Stimulated activated CD4-positive, alpha-beta T cell treated with anti-CD3 and anti-CD28 coated beads, Interleukin-1b, Interleukin-23, amount 100 ng/mL, for 1 hour (primary cell): ENCODE results near the gene SOHLH1.

Experiments
- DNase-seq, 2 donors: peaks; one replicate each; pipeline ENCODE4 v3.0.0-alpha.2; 2020; ENCODE audit warnings: low read depth in 2 of 2

SOHLH1 gene

DNA sequence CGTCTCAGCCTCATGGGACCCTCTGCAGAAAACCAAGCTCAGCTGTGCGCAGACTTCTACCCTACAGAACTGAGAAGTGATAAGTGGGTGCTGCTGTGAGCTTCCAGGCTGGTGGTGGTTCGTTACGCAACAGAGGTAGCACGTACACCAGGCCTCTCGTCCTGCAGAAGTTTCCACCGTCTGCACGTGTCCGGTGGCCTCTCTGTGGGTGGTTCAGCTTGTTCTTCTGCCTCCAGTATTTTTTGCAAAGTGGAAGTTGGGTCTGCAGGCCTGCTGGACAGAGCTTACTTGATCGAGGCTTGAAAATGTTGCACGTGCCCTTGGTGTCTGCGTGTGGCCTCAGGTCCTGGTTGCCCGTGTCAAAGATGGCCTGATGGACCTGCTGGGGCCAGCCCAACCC is 30.2 kb upstream of the SOHLH1 start:
- no peak for DNase-seq

DNA sequence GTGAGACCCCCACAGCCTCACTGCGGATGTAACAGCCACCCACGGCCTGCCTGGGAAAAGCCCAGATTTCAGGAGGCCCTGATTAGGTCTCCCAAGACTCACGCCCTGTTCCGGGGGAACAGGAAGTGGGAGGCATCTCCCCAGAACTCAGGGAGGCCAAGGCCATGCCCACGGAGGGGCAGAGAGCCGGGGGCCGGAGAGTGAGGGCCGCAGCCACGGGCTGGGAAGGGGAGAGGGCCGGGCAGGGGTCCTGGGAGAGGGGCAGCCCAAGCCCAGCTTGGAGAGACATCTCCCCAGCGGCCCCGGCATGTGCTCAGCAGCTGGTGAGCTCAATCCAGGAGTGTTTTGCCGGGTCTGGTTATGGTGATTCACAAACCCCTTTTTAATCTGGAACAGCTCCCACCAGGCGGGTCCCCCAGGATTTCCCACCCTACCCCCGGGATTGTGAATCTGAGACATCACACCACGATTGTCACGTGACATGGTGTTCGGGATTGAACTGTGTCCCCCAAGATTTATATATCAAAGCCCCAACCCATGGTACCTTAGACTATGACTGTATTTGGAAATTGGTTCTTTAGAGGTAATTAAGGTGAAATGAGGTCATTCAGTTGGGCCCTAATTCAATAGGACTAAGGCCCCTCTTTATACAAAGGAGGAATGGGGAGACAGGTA is 29.3 kb upstream of the SOHLH1 start:
- no peak for DNase-seq

DNA sequence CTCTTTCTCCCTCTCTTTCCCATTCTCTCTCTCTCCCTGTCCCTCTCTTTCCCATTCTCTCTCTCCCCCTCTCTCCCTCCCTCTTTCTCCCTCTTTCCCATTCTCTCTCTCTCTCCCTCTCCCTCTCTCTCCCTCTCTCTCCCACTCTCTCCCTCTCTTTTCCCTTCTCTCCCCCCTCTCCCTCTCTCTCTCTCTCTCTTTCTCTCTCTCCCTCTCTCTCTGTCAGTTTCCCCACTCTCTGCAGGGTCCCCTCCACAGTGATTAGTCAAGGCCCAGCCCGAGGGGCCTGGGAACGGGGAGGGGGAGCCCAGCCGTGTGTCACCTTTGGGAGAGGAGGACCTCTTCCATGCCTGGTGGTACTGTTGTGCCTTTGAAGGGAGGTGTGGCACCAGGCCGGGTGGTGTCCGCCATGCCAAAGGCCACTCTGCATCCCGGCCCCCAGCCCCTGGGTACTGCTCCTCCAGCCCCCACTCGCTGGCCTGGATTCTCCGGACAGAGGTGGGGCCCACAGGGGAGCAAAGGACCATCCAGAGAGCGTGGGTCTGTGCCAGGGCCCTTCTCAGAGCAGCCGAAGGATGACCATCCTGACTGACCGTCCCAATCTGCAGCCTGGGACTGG is 28.1 kb upstream of the SOHLH1 start:
- no peak for DNase-seq

DNA sequence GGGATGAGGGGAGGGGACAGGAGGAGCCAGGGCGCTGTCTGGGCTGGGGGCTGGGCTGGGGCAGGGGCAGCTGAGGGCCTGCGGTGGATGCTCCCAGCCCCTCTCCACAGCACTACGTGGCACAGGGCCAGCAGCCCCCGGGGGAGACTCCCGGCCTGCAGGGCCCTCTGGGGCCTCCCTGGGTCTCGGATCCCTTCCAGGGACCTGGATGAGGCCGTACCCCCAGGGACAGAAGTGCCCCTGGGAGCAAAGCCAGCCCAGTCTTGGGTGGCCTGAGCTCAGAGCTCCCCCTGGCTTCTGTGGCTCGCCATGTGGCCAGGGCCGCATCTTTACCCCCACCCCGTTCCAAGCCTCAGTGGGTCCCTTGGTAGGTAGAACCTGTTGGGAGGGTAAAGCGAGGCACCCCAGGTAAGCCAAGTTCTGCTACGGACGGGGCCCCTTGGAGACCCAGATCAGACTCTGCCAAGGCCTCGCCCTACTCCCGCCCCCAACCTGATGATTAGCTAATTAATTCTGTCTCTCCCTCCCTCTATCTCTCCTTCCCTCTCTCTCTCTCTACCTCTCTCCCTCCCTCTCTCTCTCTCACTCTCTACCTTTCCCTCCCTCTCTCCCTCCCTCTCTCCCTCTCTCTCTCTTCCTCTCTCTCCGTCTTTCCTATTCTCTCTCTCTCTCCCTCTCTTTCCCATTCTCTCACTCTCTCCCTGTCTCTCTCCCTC is 27.0 kb upstream of the SOHLH1 start:
- DNase-seq = no peak

DNA sequence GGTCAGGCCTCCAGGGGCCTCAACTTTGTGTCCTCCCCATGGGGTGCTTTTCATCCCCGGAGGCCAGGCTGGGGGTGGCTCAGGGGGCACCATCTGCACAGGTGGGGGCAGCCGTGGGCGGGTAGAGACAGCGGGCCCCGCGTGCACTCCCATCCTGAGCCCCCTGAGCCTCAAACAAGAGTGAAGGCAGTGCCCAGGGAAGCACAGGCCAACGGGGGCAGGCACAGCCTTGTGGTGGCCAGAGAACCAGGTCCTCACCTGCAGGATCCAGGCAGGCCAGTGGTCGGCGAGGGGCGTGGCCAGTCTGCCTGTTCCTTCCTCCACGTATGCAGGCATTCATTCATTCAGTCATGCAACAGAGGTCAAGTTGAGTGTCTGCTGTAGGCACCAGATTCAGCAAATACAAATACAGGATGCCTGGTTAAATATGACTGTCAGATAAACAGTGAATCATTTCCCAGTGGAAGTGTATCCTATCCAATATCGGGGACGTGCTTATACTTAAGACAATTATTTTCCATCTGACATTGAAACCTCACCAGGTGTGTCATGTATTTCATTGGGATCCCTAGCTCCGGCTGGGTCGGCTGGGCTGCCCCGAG is 25.0 kb upstream of the SOHLH1 start:
- no peak for DNase-seq

DNA sequence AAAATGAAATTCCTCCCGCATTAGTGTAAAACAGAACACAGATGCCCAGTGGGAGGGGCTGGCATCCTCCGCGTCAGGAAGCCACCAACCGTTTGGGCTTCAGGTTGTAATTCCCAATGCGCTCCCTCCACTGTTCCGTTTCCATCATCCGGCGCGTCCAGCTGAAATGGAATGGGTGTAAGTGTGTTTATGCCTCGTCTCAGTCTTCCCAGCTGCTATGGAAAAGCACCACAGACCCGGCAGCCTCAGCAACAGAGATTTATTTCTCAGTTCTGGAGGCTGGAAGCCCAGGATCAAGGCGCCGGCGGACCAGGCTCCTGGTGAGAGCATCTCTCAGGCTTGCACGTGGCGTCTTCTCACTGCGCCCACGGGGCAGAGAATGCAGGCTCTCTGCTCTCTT is 23.1 kb upstream of the SOHLH1 start:
- DNase-seq = no peak

DNA sequence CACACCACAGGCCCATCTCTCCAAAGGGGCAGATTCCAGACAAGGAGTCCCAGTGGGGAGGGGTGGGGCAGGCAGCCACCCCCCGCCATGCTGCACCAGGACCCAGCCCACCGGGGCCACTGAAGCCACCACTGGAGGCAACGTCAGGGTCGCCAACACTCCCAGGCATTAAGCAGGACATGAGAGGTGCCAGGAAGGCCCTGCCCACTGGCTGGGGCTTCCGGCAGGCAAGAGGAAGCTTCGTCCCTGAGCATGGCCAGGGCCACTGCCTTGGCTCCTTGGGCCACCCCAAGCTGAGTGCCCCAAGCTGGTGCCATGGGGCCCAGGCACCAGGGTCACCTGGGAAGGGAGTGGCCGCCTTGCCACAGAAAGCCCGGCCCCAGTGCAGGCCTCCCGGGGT is 20.2 kb upstream of the SOHLH1 start:
- DNase-seq = no peak

DNA sequence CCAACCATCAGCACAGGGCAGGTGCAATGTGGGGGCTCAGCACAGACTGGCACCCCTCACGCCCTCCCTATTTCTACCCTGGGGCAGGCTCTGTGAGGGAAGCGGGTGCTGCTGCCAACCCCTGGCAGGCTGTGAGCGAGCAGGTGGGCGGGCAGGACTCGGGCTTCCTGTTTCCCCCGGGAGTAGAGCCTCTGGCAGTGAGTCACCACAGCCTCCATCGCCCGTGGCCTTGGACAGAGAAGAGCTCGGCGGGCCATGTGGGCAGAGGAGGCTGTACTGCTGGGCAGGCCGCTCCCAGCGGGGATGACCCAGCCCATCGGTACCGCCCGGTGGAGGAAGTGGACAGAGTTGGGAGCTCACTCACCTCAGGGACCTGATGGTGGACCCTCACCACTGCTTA is 19.3 kb upstream of the SOHLH1 start:
- DNase-seq = no peak

DNA sequence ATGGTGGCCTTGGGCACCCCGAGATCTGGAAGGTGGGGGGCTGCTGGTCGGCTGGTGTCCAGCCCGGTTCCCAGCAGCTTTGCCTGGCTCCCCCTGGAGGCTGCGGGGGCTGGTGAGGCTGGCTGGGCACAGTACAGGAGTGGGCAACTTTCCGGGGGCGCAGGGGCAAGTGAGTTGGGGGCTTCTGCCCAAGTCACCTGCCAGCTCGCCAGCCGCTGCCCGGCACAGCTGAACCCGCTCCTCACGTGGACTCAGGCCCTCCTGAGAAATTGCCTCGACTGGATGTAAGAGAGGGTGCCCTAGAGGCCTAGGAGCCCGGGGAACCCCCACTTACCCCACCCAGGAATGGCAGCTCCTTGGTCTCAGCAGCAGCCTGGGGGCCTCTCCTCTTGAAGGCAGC is 18.1 kb upstream of the SOHLH1 start:
- DNase-seq = no peak

DNA sequence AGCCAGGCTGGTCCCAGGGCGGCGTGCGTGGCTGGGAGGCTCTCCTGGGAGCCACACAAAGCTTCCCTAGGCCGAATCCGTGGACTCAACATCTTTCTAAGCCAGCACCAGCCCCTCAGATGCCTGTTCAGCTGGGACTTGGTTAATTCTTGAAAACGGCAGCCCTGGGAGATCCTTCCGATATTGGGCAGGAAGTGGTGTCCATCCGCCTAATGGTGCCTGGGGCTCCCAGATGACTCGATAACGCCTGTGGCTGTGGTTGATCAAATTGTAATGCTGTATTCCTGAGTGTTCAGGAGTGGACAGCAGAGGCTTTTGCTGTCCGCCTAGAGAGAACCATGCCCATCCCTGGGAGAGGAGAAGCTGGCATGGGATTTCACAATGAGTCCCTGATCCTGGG is 16.8 kb upstream of the SOHLH1 start:
- no peak for DNase-seq

DNA sequence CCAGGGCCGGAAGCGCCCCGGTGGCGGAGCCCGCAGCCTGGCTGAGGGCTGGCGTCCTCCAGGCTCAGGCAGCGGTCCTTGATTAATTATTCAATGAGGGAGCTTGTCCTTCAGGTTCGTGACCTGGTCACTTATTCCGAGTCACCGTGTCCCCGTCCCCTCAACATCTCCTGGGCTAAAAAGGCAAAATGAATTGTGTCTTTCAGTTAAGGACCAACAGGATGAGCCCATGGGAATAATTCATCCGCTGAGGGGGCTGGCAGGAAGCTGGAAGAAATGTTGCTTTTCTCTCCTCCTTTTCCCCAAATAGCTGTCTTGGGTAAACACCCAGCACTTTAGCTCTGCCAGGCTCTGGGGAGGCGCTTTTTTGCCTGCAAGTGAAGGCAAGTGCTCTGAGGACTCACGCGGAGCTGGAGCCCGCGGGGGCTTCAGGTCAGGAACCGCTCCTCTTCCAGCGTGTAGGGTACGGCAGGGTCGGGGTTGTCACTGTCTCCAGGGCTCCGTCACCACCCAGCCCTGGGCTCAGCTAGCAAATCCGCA is 15.8 kb upstream of the SOHLH1 start:
- no peak for DNase-seq

DNA sequence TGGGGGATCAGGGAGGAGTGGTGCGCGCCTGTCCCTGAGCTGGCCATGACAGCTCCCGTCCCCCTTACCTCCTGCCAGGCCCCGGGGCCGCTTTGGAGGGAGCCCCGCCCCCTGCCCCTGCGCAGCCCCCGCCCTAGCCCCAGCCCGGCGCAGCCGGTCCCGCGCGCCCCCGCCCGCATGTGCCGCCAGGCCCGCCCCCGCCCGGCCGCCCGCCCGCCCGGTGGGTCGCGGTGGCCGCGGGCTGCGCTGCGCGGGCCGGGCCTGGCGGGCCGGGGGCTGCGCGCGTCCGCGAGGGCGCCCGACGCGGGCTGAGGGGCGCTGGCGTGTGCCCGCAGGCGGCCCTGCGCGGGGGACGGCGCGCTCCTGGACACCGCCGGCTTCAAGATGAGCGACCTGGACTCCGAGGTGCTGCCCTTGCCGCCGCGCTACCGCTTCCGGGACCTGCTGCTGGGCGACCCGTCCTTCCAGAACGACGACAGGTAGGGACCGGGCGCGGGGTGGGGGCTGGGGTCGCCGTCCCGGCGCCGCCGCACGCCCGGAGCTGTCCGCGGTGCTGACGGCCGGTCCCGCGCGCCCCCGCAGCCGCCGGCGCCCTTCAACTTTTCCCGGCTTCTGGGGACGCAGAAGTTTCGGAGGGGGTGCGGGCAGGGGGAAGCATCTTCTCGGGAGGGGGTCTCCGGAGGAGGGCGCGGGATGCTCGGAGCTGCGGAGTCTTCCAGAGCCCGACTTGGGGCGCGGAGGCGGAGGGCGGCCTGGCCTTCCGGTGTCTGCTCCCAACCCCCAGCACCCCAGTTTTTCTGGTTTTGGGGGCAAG is 15.2 kb upstream of the SOHLH1 start:
- no peak for DNase-seq

DNA sequence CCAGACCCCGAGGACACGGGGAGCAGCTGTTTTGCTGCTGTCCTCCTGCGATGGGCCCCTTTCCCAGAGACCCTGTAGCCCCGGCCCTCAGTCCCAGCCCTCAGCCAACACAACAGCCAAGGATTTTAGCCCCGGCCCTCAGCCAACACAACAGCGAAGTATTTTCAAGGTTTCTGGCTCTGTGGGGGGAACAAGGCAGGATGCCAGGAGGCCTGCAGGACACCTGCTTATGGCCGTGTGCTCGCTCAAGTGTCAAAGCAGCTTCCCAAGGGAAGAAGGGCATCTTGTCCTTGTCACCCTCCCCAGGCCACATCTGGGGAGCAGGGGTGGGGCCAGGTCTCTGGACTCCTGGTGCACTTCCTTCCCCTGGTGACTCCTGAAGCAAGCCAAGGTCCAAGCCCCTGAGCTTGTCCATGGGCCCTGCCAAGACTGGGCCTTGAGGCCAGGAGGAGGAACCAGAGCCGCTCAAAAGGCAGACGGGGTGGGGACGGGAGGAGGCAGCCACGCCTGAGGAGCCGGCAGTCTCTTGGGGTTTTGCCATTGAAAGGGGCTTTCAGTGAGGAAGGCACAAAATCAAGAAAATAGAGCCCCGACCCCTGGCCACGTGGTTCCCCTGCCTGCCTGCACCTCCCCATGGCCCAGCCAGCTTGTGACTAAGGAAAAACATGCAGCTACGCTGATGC is 13.5 kb upstream of the SOHLH1 start:
- DNase-seq = no peak

DNA sequence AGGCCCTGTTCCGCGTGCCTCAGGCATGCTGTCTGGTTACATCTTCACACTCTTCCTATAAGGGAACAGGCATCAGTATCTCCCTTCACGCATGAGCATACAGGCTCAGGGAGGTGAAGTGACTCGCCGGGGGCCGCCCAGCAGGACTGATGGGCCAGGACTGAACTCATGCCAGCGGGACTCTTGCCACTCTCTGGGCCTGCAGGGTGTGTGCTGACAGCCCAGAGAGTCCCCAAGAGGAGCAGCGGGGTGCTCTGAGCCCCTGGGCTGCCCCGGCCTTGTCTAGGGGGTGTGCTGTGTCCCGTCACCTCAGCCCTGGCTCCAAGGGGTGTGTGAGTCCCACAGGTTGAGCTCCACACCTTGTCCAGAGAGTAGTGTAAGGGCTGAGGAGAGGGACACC is 12.6 kb upstream of the SOHLH1 start:
- no peak for DNase-seq

DNA sequence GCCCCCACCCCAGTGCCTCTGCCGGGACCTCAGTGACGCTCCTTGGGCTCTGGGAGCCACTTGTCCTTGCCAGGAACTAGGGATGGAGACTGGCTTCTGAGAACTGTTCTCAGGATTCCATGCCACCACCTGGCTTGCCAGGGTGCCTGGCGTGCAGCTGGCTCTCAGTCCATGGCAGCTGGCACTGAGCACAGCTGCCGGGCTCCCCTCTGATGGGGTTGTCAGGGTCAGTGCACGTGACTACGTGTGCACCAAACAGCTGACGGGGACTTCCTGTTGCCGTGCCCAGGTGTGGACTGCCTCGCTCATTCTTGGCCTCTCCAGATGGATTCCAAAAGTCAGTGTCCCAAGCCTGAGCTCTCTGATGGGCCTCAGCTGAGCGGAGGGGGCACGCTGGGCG is 12.1 kb upstream of the SOHLH1 start:
- no peak for DNase-seq

DNA sequence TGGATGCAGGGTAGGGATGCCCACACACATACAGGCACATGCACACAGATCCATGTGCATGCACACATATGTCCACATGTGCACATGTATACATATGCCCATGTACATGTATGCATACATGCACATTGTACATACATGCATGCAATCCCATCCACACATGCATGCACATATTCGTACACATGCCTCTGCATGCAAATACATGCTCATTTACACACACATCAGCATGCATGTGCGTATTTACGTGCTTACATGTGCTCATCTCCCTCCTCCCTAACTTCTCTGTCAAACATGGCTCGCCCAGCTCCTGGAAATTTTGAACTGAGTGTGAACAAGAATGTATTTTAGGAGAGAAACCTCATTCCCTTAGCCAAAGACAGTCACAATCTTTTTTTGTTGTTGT is 8.9 kb upstream of the SOHLH1 start:
- no peak for DNase-seq

DNA sequence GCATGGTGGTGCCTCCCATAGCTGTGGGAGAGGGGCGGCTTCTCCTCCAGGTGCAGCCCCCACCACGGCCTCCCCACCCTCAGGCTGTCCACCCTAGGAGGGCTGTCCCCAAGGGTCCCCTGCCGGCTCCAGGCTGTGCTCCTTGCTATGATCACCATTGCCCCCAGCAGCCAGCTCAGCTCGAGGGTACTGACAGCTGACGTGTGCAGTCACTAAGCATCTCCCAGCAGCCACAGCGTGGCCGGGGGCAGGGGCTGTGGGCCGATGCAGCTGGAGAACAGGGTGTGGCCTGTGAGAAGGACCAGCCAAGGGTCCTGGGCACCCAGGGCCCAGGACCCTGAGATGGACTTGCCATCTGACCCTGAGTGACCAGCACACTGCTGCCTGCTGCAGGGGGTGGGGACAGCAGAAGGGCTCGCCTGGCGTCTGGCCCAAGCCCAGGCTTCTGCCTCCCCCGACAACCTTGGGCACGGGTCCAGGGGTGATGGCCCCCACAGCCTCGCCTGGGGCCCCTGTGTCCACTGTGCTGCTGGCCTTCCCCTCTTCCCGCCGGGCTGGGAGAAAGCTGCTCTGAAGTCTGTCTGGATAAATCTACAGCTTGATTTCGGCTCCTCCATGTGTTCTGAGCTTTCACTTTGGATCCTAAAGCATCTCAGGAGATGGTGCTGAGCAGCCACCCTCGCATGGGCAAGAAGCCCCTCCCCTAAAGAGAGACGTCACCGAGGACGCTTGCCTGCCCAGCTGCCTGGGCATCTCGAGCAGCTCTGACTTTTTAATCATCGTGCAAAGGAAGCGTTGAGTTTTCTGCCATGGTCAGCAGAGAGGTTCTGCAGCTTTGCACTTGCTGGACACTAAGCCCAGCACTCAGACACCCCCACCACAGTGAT is 8.2 kb upstream of the SOHLH1 start:
- DNase-seq = no peak

DNA sequence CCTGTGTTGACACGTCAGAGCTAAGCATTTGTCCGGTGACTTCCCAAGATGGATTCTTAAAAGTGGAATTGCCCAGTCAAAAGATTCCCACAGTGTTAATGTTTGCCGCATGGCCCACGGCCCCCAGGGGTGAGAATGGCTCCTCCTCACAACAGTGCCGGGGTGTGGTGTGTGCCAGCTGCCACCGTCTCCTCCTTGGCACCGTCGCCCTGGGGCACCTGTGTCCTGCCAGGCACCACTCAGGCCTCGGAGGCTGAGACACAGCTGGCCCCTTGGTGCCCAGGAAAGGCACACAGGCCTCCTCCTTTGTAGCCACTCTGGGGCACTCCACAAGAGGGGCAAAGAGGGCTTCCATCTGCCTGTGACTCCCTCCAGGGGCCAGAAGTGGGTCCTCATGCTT is 7.0 kb upstream of the SOHLH1 start:
- DNase-seq = no peak

DNA sequence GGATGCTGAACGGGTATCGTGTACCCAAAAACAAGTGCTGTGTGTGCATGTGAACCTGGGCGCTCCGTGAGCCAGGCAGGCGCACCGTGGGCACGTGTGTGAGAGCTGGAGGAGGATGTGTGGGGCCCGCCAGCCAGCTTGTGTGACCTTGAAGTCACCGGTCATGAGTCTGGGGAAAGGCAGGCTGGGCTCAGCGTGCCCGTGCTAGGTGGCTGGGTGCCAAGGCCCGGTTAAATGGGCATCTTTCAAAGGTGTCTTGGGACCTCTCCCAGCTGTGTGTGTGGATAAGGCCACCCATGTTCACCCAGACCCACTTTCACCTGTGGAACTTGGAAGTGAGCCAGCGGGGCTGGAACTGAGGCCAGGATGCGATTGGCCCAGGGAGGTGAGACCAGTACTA is 6.1 kb upstream of the SOHLH1 start:
- DNase-seq = no peak

DNA sequence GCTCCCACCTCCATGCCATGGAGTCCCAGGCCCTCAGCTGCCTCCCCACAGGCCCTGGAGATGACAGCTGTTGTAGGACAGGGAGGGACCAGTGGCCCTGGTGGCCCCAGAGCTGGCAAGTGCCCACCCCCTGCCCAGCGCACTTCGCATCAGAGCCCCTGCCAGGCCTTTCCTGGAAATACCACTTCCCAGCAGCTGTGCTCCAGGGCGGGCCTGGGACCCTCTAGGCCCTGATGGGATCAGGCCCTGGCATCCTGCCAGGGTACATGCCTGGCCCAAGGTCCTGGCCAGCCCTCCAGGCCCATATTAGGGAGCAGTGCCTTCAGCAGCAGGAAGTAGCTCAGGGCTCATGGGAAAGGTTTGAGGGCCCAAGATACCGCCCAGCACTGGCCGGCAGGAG is 5.2 kb upstream of the SOHLH1 start:
- DNase-seq = no peak
